GM19455 (cell line): ENCODE measurements around the gene ASXL1.
"Not testable (repeated sequence)": the region's sequence is repeated elsewhere in the genome, so short reads cannot be mapped to it uniquely, and the experiment has no call there.

Source experiments
- ATAC-seq: cut with Tn5 transposase; IDR thresholded peaks from one replicate; pipeline ENCODE4 v1.9.1; 2021; ENCODE audit not compliant: unreplicated experiment

ASXL1 gene

DNA sequence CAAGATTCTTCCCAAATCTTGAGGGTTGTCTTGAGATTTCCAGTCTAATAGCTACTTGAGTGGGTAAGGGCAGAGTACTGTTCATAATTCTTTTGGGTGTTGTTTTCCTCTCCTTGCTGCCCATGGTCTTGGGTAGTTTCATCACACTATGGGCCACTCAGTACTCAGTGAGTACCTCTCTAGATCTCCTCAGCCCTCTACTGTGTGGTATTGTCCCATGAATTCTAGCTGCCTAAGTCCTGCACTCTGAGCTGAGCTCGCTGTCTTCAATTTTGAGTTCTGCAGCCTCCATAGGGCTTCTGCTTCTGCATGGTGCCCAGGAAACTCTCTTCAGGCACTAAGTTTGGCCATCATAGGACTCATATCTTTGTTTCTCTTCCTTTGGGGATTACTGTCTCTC is 42.3 kb downstream of the ASXL1 start:
- no peak for ATAC-seq

DNA sequence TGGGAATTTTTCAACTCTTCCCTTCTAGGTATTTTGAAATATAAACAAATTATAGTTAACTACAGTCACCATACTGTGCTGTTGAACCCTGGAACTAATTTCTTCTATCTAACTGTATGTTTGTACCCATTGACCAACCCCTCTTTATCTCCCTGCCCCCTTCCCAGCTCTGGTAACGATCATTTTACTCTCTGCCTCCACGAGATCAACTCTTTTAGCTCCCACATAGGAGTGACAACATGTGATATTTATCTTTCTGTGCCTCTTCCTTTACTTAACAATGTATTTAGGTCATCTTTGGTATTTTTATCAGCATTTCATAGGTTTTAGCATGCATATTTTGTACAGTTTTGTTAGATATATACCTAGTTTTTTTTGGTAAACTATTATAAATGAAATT is 45.9 kb downstream of the ASXL1 start:
- ATAC-seq, result no peak

GRCh38 chr20:32406701-32407100 is 48.6 kb downstream of the ASXL1 start:
- no peak for ATAC-seq

GRCh38 chr20:32407131-32407750 is 49.1 kb downstream of the ASXL1 start:
- ATAC-seq, result not testable (repeated sequence)

DNA sequence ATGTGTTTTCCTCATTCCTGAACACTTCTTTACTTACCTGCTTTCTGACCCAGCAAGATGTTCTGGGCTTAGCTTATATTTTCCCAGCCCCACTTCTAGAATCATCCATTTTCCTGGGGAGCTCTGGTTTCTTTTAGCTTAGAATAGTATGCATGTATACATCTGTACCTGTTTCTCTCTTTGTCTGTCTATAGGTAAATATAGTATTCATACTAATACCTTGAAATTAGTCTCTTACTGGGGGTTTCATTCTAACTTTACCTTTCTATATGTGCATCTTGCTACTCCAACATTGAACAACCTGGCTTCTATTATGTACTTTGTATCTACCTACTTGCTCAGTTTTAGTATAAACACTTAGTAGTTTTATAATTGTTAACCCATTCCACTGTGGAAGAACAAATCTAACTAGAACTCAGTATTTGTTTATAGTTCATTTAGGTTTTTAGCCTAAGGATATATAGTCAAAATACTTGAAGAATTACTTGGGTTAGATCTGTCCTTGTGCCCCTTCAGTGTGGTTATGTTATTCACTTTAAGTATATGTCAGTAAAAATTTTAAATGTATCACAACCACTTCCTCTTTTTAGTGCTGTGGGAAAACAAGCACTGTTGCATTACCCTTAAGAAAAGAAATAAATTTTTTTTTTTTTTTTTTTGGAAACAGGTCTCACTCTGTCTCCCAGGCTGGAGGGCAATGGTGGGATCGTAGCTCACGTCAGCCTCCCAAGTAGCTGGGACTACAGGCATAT is 54.0 kb downstream of the ASXL1 start:
- no peak for ATAC-seq

GRCh38 chr20:32415494-32415893 is 57.4 kb downstream of the ASXL1 start:
- ATAC-seq, result no peak

GRCh38 chr20:32416206-32416605 is 58.1 kb downstream of the ASXL1 start:
- ATAC-seq, result no peak

GRCh38 chr20:32418376-32418775 is 60.2 kb downstream of the ASXL1 start:
- no peak for ATAC-seq

DNA sequence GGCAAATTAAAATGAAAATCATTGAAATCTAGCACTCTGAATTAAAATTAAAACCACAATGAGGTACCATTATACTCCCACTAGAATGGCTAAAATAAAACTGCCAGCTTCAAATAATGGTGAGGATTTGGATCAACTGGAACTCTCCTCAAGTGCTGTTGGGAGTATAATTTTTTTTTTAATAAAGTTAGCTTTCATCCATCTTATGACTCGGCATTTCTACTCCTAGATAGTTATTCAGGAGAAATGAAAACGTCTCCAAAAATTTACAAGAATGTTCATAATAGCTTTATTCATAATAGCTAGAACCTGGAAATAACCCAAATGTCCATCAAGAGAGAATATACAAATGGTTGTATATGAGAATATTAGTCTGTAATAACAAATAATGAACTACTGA is 63.2 kb downstream of the ASXL1 start:
- no peak for ATAC-seq

DNA sequence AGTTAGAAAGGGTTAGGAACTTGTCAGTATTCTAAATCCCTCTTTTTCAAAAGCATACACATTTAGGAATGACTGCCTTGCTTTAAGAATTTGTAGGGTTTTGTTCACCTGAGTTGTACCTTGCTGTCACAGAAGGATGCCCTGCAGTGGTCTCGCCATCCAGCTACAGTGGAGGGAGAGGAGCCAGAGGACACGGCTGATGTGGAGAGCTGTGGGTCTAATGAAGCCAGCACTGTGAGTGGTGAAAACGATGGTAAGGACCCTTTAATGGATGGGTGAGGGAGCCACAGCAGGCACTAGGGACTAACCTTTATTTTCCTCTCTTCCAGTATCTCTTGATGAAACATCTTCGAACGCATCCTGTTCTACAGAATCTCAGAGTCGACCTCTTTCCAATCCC is 69.9 kb downstream of the ASXL1 start:
- ATAC-seq, result no peak

GRCh38 chr20:32429343-32429742 is 71.2 kb downstream of the ASXL1 start:
- no peak for ATAC-seq

DNA sequence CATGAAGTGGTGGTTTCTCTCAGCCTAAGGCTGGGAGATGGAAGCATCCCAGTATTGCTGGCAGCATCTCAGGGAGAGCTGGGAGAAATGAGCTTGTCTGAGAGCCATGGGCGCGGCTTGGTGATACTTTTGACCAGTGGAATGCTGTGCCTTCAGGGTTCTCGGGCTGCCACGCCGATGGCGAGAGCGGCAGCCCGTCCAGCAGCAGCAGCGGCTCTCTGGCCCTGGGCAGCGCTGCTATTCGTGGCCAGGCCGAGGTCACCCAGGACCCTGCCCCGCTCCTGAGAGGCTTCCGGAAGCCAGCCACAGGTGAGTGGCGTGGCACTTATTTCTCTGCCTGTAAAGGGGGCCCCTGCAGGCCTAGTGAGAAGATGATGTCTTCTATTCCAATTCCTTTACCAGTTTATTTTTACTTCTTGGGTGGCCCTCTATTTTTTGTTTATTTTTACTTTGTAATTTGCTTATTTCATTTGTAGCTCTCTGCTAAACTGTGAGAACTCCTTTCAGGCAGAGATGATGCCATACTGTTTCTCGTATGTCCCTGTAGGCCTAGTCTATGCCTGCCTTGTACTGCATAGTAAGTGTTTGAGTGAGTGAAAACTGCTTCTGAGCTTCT is 71.7 kb downstream of the ASXL1 start:
- no peak for ATAC-seq

GRCh38 chr20:32431457-32431856 is 73.3 kb downstream of the ASXL1 start:
- ATAC-seq, result no peak

DNA sequence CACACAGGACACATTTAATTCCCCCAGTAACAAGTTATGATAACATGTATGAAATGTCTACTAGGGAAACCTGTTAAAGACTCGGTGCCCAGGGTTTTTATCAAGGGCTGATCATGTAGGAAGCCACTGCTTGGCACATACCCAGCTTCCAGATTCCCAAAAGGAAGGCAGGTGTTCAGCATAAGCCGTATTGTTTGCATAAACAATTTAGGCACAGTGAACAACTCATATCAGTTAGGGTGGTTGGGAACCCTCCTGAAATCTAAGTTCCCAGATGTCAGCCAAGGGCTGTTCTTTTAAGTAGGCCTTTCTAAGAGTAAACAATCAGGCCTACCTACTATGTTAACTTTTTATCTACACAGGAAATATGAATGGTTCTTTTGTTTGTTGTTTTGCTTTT is 74.1 kb downstream of the ASXL1 start:
- ATAC-seq, result no peak

- ATAC-seq, result no peak
Observed at GRCh38 chr20:32433311-32434021, 75.3 kb downstream of the ASXL1 start.

- no peak for ATAC-seq
Observed at GRCh38 chr20:32434434-32434833, 76.3 kb downstream of the ASXL1 start.

DNA sequence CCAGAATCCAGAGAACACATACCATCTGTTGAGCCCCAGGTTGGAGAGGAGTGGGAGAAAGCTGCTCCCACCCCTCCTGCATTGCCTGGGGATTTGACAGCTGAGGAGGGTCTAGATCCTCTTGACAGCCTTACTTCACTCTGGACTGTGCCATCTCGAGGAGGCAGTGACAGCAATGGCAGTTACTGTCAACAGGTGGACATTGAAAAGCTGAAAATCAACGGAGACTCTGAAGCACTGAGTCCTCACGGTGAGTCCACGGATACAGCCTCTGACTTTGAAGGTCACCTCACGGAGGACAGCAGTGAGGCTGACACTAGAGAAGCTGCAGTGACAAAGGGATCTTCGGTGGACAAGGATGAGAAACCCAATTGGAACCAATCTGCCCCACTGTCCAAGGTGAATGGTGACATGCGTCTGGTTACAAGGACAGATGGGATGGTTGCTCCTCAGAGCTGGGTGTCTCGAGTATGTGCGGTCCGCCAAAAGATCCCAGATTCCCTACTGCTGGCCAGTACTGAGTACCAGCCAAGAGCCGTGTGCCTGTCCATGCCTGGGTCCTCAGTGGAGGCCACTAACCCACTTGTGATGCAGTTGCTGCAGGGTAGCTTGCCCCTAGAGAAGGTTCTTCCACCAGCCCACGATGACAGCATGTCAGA is 77.4 kb downstream of the ASXL1 start:
- ATAC-seq, result no peak

- ATAC-seq, result no peak
Observed at GRCh38 chr20:32436142-32436861, 78.2 kb downstream of the ASXL1 start.

- ATAC-seq, result no peak
Observed at GRCh38 chr20:32436968-32437367, 78.8 kb downstream of the ASXL1 start.

GRCh38 chr20:32437391-32438074 is 79.4 kb downstream of the ASXL1 start:
- ATAC-seq, result no peak
